HepG2 (cell line): ENCODE results near the gene KCNB1. TPM values are rescaled to one million over a fixed set of nuclear protein-coding genes. Genes with fewer than 3 reads are reported as not detected.
A peak's percentile ranks its signal among the peaks of the same experiment; 100 is the strongest.

Experiments
- ATAC-seq: fragments of 200-7000 bp; cut with Tn5 transposase; 3 replicates; pipeline ENCODE4 v1.9.1; 2020; ENCODE audit warnings: mild to moderate bottlenecking, moderate library complexity
- BruUV-seq: library from RNA; stranded (reverse); fragments of 400-500 nt; replicated peaks from 2 replicates; lab custom pipeline; 2021; lab: Mats Ljungman, UMichigan
- CTCF ChIA-PET: fragments of 300-600 bp; formaldehyde crosslinking; extraction: SDS; loops from one replicate; lab custom pipeline; 2021; ENCODE audit warnings: low total read pairs, inconsistent platforms, low intra/inter-chr PET ratio; lab: Yijun Ruan, JAX
- POLR2A ChIA-PET: fragments of 350-600 bp; sonication (Branson Sonifier 250); formaldehyde crosslinking; loops from one replicate; lab custom pipeline; 2020; ENCODE audit warnings: antibody characterized with exemption, inconsistent platforms; lab: Yijun Ruan, JAX
- DNase-seq: peaks from one replicate; pipeline ENCODE4 v3.0.0-alpha.2; 2015; ENCODE audit warnings: low spot score
- FAIRE-seq: peaks from 3 replicates; lab custom pipeline; 2011; peaks lifted over from hg19 to GRCh38; lab: Jason Lieb, UNC
- H2AFZ ChIP-seq: one replicate; pipeline ENCODE4 v1.6.1; 2011; ENCODE audit warnings: low read length, inconsistent platforms
- H3K27ac ChIP-seq: fragments of 300-600 bp; 3 replicates; pipeline ENCODE4 v1.8.0; 2011; ENCODE audit warnings: mixed run types, mild to moderate bottlenecking, mixed read lengths, low read length, inconsistent platforms; ENCODE audit not compliant: insufficient read depth; ENCODE audit errors: extremely low read length
- H3K27me3 ChIP-seq, 2 experiments: fragments of 200-600 bp in 1 of 2; 2 replicates in 1 of 2; 3 replicates in 1 of 2; pipeline versions ENCODE4 v1.6.0 to v1.8.0; 2011; ENCODE audit warnings: low read length in 2 of 2, mild to moderate bottlenecking in 2 of 2, moderate library complexity in 2 of 2, inconsistent platforms in 1 of 2; ENCODE audit not compliant: insufficient read depth in 2 of 2, control insufficient read depth in 1 of 2
- H3K36me3 ChIP-seq, 2 experiments: fragments of 200-600 bp in 1 of 2; replicated peaks in 1 of 2; 2 replicates in 1 of 2; 3 replicates in 1 of 2; pipeline versions ENCODE4 v1.5.1 to v1.8.0; 2011; ENCODE audit warnings: low read length in 2 of 2, inconsistent platforms in 1 of 2; ENCODE audit not compliant: insufficient read depth in 2 of 2, control insufficient read depth in 1 of 2
- H3K4me1 ChIP-seq: 2 replicates; pipeline ENCODE4 v1.5.1; 2012; ENCODE audit warnings: low read length, inconsistent platforms; ENCODE audit not compliant: insufficient read depth
- H3K4me2 ChIP-seq: 2 replicates; pipeline ENCODE4 v1.6.0; 2011; ENCODE audit warnings: low read depth, low read length, inconsistent platforms
- H3K4me3 ChIP-seq, 3 experiments: fragments of 200-600 bp in 1 of 3; sonication (generic), shearing (Covaris generic) in 1 of 3; replicated peaks in 1 of 3; 2 replicates each; pipeline ENCODE4 v1.5.1; 2011 to 2016; ENCODE audit warnings: low read length in 3 of 3, inconsistent platforms in 2 of 3, low read depth in 2 of 3, mild to moderate bottlenecking in 2 of 3, control low read depth in 1 of 3, mixed read lengths in 1 of 3; ENCODE audit not compliant: insufficient read depth in 1 of 3
- H3K79me2 ChIP-seq: one replicate; pipeline ENCODE4 v1.6.1; 2011; ENCODE audit warnings: low read length, inconsistent platforms; ENCODE audit not compliant: insufficient read depth
- H3K9ac ChIP-seq: 2 replicates; pipeline ENCODE4 v1.6.0; 2011; ENCODE audit warnings: mild to moderate bottlenecking, low read depth, low read length, inconsistent platforms; ENCODE audit not compliant: insufficient read depth
- H3K9me3 ChIP-seq: 2 replicates; pipeline ENCODE4 v1.5.1; 2012; ENCODE audit warnings: mild to moderate bottlenecking, low read length
- H4K20me1 ChIP-seq: 2 replicates; pipeline ENCODE4 v1.6.0; 2011; ENCODE audit warnings: inconsistent platforms, mild to moderate bottlenecking, low read length, moderate library complexity; ENCODE audit not compliant: insufficient read depth
- EED ChIP-seq: sonication (generic); formaldehyde crosslinking; IDR thresholded peaks from 2 replicates; pipeline ENCODE4 v1.5.0; 2020; ENCODE audit warnings: mild to moderate bottlenecking, missing genetic modification reagents
- EZH2 ChIP-seq: conservative IDR thresholded peaks from 2 replicates; pipeline ENCODE4 v1.6.1; 2012; ENCODE audit warnings: mild to moderate bottlenecking, low read depth, low read length, moderate library complexity
- HNRNPLL ChIP-seq: fragments of 200-400 bp; formaldehyde crosslinking; IDR thresholded peaks from 2 replicates; pipeline ENCODE4 v1.6.1; 2017; ENCODE audit warnings: mild to moderate bottlenecking, low read depth, low read length; ENCODE audit not compliant: poor library complexity, severe bottlenecking
- ISL2 ChIP-seq: sonication (generic); formaldehyde crosslinking; IDR thresholded peaks from 2 replicates; pipeline ENCODE4 v1.5.0; 2020; ENCODE audit warnings: missing genetic modification reagents
- MTF2 ChIP-seq: sonication (generic); formaldehyde crosslinking; IDR thresholded peaks from 2 replicates; pipeline ENCODE4 v1.5.0; 2020; ENCODE audit warnings: missing genetic modification reagents, borderline replicate concordance
- ZSCAN21 ChIP-seq: sonication (generic); formaldehyde crosslinking; IDR thresholded peaks from 2 replicates; pipeline ENCODE4 v1.8.0; 2022; ENCODE audit warnings: mild to moderate bottlenecking, missing genetic modification reagents, moderate library complexity, borderline replicate concordance
- ZXDC ChIP-seq: sonication (generic); formaldehyde crosslinking; IDR thresholded peaks from 2 replicates; pipeline ENCODE4 v1.5.0; 2020; ENCODE audit warnings: mild to moderate bottlenecking, missing genetic modification reagents
- WGBS: methylation state at CpG from one replicate; pipeline ENCODE4 v1.1.6; 2017; ENCODE audit warnings: low lambda C conversion rate; 5-methylcytosine and 5-hydroxymethylcytosine counted together
- in situ Hi-C: cut with HindIII; loops from 2 replicates; pipeline ENCODE4 v1.10.0; 2017; ENCODE audit warnings: low pct_unique_long_range_greater_than_20kb; ENCODE audit not compliant: extremely low pct_ligation_motif_present
- intact Hi-C: fragments of 100-400 bp; cut with micrococcal nuclease; formaldehyde crosslinking; loops from one replicate; pipeline ENCODE4 v1.10.0; 2022; ENCODE audit not compliant: unreplicated experiment
- polyA plus RNA-seq, 8 experiments: library from polyadenylated mRNA; depleted of rRNA in 3 of 8; stranded (reverse) in 7 of 8; unstranded in 1 of 8; fragments of >200 nt; fragmentation: Illumina TruSeq in 4 of 8; extraction: Trizol in 4 of 8; gene quantifications; 2 replicates each; pipeline versions ENCODE4 v1.2.1 to v1.2.3, GENCODE V29; 2011 to 2016; ENCODE audit warnings: low read depth in 4 of 8, missing spikeins in 1 of 8, mixed read lengths in 1 of 8; ENCODE audit not compliant: insufficient read depth in 1 of 8
- total RNA-seq, 5 experiments: library from RNA; depleted of rRNA; stranded (reverse); fragments of >200 nt; fragmentation: Illumina TruSeq; extraction: Trizol; gene quantifications; 2 replicates each; pipeline ENCODE4 v1.2.3, GENCODE V29; 2016; ENCODE audit warnings: low read depth in 1 of 5
- TF ChIP-seq, protein P1 (sequence below): sonication (generic); formaldehyde crosslinking; IDR thresholded peaks from 2 replicates; pipeline ENCODE4 v1.5.1; 2020; ENCODE audit warnings: mild to moderate bottlenecking, missing genetic modification reagents, moderate library complexity

Gene KCNB1
- total and polyA plus RNA-seq, 2 of the 13 experiments (the other 11 are each of a cell fraction or from before 2014, with no cell fraction given), result 0.02 TPM; not detected in 1

DNA sequence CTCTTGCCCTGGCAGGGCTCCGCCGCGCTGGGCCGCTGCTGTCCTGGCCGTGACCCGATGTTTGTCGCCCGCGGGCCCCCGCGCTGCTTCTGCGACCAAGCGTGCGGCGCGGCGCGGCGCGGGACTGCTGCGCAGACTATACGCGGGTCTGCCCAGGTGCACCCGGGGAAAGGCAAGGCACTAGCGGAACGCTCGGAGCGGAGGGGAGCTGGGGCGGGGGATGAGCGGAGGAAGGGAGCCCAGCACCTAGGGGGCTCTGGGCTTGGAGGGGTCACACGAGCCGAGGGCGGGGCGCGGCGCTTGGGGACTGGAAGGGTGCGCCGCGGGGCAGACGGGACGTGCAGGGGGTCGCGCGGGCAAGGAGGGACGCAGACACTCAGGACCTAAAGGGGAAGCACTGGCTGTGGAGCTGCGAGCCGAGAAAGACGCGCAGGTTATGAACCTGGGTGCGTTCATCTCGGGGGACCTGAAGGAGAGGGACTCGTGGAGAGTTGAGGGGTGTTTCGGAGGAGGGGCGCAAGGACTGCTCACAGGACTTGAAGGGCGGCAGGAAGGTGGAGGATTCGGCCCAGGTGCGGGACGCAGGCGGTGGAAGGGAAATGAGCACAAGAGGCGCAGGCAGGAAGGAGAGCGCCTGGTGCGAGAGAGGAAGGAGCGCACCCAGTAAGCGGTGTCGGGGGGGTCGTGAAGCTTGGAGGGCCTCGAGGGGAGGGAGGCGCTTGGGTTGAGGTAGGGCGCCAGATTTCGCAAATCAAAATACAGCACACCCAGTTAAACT is 163.8 kb downstream of the KCNB1 start:
- 36% methylated on average over 69 of the region's 70 CpGs for WGBS
- Histone ChIP-seq H3K27me3 (peaks cover 7 to 55% of the 10 kb centered on the region in 2 experiments; a peak in 4 of 5 replicates), H3K9ac (no peak overlapping the region), H4K20me1 (no peaks in the 10 kb centered on the region), H3K4me1 (peaks cover 9% of the 10 kb centered on the region; the same call in 1 of the 2 replicates), H3K4me3 (peak overlapping the region in 1 of 3 experiments; percentile 47; a peak in 1 of 6 replicates), H3K36me3 (no peaks in the 10 kb centered on the region), H2AFZ (no peak overlapping the region), H3K9me3 (no peaks in the 10 kb centered on the region), H3K79me2 (no peaks in the 10 kb centered on the region), H3K4me2 (peak overlapping the region; percentile 29), H3K27ac (no peak overlapping the region)
- DNase-seq (no peak), FAIRE-seq (no peak), ATAC-seq (peak; percentile 36; the same call in 2 of the 3 replicates)
- ChIA-PET POLR2A (interaction anchor here (1.3 kb wide), 1 partner anchor 14 kb away, joined by 3 read pairs; no protein-coding TSS in a partner anchor), CTCF (no interaction called here)
- peak; percentile 27 for TF ChIP-seq HNRNPLL
- TF ChIP-seq EED (CRISPR knock-in tag), result 0 out of 2 replicates have a peak, but pooled peaks have one; percentile 39
- TF ChIP-seq, protein P1, sequence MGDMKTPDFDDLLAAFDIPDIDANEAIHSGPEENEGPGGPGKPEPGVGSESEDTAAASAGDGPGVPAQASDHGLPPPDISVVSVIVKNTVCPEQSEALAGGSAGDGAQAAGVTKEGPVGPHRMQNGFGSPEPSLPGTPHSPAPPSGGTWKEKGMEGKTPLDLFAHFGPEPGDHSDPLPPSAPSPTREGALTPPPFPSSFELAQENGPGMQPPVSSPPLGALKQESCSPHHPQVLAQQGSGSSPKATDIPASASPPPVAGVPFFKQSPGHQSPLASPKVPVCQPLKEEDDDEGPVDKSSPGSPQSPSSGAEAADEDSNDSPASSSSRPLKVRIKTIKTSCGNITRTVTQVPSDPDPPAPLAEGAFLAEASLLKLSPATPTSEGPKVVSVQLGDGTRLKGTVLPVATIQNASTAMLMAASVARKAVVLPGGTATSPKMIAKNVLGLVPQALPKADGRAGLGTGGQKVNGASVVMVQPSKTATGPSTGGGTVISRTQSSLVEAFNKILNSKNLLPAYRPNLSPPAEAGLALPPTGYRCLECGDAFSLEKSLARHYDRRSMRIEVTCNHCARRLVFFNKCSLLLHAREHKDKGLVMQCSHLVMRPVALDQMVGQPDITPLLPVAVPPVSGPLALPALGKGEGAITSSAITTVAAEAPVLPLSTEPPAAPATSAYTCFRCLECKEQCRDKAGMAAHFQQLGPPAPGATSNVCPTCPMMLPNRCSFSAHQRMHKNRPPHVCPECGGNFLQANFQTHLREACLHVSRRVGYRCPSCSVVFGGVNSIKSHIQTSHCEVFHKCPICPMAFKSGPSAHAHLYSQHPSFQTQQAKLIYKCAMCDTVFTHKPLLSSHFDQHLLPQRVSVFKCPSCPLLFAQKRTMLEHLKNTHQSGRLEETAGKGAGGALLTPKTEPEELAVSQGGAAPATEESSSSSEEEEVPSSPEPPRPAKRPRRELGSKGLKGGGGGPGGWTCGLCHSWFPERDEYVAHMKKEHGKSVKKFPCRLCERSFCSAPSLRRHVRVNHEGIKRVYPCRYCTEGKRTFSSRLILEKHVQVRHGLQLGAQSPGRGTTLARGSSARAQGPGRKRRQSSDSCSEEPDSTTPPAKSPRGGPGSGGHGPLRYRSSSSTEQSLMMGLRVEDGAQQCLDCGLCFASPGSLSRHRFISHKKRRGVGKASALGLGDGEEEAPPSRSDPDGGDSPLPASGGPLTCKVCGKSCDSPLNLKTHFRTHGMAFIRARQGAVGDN, result peak; percentile 33; the same call in 1 of the 2 replicates
- TF ChIP-seq ZSCAN21 (CRISPR knock-in tag), result peak; percentile 53; the same call in 1 of the 2 replicates
- TF ChIP-seq EZH2, result peak; percentile 99
- TF ChIP-seq ISL2, result no peak
- peak; percentile 98 for TF ChIP-seq MTF2 (CRISPR knock-in tag)
- no peak for TF ChIP-seq ZXDC (CRISPR knock-in tag)
- in situ Hi-C loops (no loop called here), intact Hi-C loops (loop anchor here (2.0 kb wide), 1 partner anchor 42 kb away; no protein-coding TSS in a partner anchor)
- BruUV-seq, result no TSS peak
